Uterus (tissue), 2 donors: ENCODE results near the gene ASB8.

Experiments
- POLR2A ChIP-seq, 2 donors: fragments of 450-650 bp; IDR thresholded peaks; one replicate each; pipeline ENCODE4 v1.6.1; 2016; ENCODE audit warnings: antibody characterized with exemption in 2 of 2, mild to moderate bottlenecking in 1 of 2, moderate library complexity in 1 of 2
- TF ChIP-seq, protein P1 (sequence below), 4 experiments: fragments of 200-600 bp in 2 of 4; fragments of 450-650 bp in 2 of 4; sonication (generic) in 2 of 4; IDR thresholded peaks; one replicate each; pipeline ENCODE4 v1.5.1; 2016 to 2019; ENCODE audit warnings: antibody characterized with exemption in 4 of 4, mild to moderate bottlenecking in 2 of 4, moderate library complexity in 1 of 4

- TF ChIP-seq, protein P1, sequence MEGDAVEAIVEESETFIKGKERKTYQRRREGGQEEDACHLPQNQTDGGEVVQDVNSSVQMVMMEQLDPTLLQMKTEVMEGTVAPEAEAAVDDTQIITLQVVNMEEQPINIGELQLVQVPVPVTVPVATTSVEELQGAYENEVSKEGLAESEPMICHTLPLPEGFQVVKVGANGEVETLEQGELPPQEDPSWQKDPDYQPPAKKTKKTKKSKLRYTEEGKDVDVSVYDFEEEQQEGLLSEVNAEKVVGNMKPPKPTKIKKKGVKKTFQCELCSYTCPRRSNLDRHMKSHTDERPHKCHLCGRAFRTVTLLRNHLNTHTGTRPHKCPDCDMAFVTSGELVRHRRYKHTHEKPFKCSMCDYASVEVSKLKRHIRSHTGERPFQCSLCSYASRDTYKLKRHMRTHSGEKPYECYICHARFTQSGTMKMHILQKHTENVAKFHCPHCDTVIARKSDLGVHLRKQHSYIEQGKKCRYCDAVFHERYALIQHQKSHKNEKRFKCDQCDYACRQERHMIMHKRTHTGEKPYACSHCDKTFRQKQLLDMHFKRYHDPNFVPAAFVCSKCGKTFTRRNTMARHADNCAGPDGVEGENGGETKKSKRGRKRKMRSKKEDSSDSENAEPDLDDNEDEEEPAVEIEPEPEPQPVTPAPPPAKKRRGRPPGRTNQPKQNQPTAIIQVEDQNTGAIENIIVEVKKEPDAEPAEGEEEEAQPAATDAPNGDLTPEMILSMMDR (IDR thresholded peaks at IDR 0.05) = peak; percentile 72 to 86 (median 82)
- no peak for TF ChIP-seq POLR2A (IDR thresholded peaks at IDR 0.05)
Measured at GRCh38 chr12:48165089-48165981, 8.0 kb upstream of the ASB8 start.
